ENCODE results near the gene GKN1.

GKN1 gene

DNA sequence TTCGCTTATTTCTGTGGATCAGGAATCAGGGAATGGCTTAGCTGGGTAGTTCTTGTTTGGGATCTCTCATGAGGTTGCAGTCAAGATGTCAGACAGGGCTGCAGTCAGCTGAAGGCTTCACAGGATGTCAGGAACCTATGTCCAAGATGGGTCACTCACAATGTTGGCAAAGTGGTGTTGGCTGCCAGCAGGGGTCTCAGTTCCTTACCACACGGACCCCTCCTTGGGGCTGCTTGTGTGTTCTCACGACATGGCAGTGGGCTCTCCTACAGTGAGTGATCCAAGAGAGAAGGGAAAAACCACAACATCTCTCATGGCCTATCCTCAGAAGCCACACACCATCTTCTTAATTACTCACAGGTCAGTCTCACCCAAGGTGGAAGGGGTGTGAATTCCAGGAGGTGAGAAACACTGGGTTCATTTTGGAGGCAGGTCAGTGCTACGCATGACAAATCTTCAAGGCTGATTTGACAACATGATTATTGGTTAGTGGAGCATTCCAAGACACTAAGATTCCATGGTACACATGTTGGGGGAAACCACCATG lies 37.2 kb downstream of the GKN1 start:
- DNase-seq = no peak

- peak; percentile 28 to 65 for DNase-seq
These were observed 38.1 kb downstream of the GKN1 start for GRCh38 chr2:69012310-69013141.

DNA sequence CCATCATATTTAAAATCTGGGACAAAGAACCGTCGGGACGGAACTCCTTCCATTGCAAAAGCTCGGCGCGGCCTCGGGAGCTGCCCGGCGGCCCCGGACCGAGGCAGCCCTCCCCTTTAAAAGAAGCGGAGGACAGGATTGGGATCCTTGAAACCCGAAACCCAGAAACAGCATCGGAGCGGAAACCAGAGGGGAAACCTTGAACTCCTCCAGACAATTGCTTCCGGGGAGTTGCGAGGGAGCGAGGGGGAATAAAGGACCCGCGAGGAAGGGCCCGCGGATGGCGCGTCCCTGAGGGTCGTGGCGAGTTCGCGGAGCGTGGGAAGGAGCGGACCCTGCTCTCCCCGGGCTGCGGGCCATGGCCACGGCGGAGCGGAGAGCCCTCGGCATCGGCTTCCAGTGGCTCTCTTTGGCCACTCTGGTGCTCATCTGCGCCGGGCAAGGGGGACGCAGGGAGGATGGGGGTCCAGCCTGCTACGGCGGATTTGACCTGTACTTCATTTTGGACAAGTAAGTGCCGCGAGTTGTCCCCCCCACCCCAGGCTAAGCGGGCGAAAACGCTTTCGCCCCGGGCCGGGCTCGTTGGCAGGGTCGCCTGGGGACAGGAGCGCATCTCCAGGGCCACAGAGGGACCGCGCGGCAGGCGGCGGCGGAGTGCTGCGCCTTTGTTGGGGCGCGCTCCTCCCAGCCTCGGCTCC lies 38.9 kb downstream of the GKN1 start, which contains the start of gene ANTXR1:
Gene ANTXR1, plus strand, starts transcription at position 38 of the 698 bp plus-strand sequence. Its CDS starts 321 bp downstream, at position 359.
- peak; percentile 35 to 65 for DNase-seq

GRCh38 chr2:69013840-69014821 lies 39.7 kb downstream of the GKN1 start:
- no peak for DNase-seq

GRCh38 chr2:69017080-69017479 lies 42.6 kb downstream of the GKN1 start:
- no peak for DNase-seq

GRCh38 chr2:69017835-69018234 lies 43.4 kb downstream of the GKN1 start:
- no peak for DNase-seq

- no peak for DNase-seq
These were observed 44.3 kb downstream of the GKN1 start for GRCh38 chr2:69018678-69019095.

GRCh38 chr2:69020496-69021426 lies 46.3 kb downstream of the GKN1 start:
- no peak for DNase-seq

- no peak for DNase-seq
These were observed 47.3 kb downstream of the GKN1 start for GRCh38 chr2:69021727-69022126.

- no peak for DNase-seq
These were observed 48.1 kb downstream of the GKN1 start for GRCh38 chr2:69022548-69022947.

DNA sequence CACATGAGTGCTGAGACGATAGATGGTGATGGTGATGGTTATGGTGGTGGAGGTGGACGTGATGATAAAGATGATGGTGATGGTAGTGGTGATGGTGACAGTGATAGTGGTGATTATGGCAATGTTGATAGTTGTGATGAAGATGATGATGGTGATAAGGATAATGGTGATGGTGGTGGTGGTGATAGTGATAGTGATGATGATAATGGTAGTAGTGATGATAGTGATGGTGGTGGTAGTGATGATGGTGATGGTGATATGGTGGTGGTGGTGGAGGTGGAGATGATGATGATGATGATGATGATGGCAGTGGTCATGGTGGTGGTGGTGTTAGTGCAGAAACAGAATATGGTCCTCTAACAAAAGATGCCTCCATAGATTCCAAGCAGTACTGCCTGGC lies 48.8 kb downstream of the GKN1 start:
- no peak for DNase-seq

GRCh38 chr2:69026026-69026425 lies 51.6 kb downstream of the GKN1 start:
- peak in 1 of 2 experiments; percentile 8 for DNase-seq

DNA sequence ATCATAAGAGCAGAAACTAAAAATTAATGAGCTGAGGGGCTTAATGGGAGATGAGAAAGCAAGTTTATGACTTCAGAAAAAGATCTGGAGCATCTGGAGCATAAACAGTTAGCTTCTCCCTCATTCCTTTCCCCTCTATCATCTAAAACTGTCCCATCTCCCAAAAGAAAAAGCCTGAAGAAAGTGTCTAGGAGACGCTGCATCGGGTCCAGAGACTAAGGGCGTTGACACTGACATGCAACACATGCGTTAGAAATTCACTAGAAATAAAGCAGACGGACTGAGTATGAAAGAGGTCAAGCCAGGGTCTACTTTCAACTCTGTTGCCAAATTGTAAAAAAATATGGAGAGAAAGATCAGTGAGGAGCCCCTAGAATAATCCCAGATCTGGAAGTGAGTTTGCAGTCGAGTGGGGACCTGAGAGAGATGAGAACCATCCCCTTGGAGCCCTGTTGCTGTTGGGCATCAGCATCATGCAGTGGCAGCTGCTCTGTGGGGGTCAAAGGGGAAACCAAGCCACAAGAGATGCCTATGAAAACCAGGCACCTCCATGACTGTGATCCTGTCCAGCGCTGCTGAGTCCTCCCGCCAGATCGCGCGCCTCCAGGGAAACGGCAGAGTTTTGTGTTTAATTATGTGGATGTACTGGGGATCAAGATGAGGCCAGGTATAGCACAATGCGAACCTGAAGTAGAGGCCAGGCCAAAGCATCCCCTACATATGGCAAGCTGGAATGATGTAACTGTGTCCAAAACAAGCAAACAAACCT lies 52.4 kb downstream of the GKN1 start:
- no peak for DNase-seq

Data from NCI-H187 (cell line).